HL-60 (cell line): ENCODE measurements around the gene KRT38.

ENCODE experiments used
- DNase-seq, 2 experiments: peaks; one replicate each; pipeline ENCODE4 v3.0.0-alpha.2; 2010 to 2020; ENCODE audit warnings: low read depth in 1 of 2, low spot score in 1 of 2
- H3K27ac ChIP-seq: fragments of 250-450 bp; sonication (Bioruptor Pico); replicated peaks from 2 replicates; pipeline ENCODE4 v1.5.1; 2020; ENCODE audit warnings: mild to moderate bottlenecking, moderate library complexity
- H3K27me3 ChIP-seq: fragments of 250-450 bp; sonication (Bioruptor Pico); 2 replicates; pipeline ENCODE4 v1.5.1; 2021; ENCODE audit warnings: mild to moderate bottlenecking, moderate library complexity; ENCODE audit not compliant: insufficient read depth, poor library complexity, severe bottlenecking
- H3K4me3 ChIP-seq: replicated peaks from 2 replicates; pipeline ENCODE4 v1.5.1; 2011; ENCODE audit warnings: mild to moderate bottlenecking, control low read depth, low read length; ENCODE audit not compliant: insufficient read depth
- GABPA ChIP-seq: IDR thresholded peaks from 2 replicates; pipeline ENCODE4 v1.6.1; 2012; ENCODE audit warnings: low read depth
- POLR2AphosphoS5 ChIP-seq: IDR thresholded peaks from 2 replicates; pipeline ENCODE4 v1.6.1; 2012; ENCODE audit warnings: low read depth
- SPI1 ChIP-seq: IDR thresholded peaks from 2 replicates; pipeline ENCODE4 v1.6.1; 2012; ENCODE audit warnings: low read depth, mild to moderate bottlenecking, borderline replicate concordance
- TF ChIP-seq, protein P1 (sequence below): IDR thresholded peaks from 2 replicates; pipeline ENCODE4 v1.6.1; 2012; ENCODE audit warnings: low read depth; ENCODE audit not compliant: insufficient replicate concordance
- TF ChIP-seq, protein P2 (sequence below): IDR thresholded peaks from one replicate; pipeline ENCODE4 v1.5.1; 2011; ENCODE audit warnings: low read length, control low read depth, inconsistent platforms; ENCODE audit not compliant: insufficient read depth

KRT38 gene

DNA sequence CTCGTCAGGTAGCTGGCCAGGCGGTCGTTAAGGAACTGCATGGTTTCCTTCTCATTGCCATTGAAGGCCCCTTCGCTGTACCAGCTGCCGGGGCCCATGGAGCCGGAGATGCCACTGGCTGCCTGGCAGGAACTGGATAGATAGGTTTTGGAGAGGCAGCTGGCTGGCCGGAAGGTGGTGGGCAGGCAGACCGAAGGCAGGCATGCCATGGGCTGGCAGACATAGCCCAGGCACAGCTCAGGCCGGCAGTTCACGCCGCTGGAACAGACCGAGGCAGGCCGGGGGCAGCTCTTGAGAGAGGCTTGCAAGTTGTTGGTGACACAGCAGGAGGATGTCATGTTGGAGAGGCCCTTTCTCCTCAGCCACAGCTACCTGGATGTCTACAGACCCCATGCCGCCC is 26.2 kb upstream of the KRT38 start, which contains the start of gene KRT32:
TSS of gene KRT32 (minus strand) at position 399 of the 400 bp plus-strand sequence. CDS start at position 338, 61 bp downstream.
- TF ChIP-seq SPI1, result no peak
- TF ChIP-seq GABPA, result no peak
- TF ChIP-seq, protein P1, sequence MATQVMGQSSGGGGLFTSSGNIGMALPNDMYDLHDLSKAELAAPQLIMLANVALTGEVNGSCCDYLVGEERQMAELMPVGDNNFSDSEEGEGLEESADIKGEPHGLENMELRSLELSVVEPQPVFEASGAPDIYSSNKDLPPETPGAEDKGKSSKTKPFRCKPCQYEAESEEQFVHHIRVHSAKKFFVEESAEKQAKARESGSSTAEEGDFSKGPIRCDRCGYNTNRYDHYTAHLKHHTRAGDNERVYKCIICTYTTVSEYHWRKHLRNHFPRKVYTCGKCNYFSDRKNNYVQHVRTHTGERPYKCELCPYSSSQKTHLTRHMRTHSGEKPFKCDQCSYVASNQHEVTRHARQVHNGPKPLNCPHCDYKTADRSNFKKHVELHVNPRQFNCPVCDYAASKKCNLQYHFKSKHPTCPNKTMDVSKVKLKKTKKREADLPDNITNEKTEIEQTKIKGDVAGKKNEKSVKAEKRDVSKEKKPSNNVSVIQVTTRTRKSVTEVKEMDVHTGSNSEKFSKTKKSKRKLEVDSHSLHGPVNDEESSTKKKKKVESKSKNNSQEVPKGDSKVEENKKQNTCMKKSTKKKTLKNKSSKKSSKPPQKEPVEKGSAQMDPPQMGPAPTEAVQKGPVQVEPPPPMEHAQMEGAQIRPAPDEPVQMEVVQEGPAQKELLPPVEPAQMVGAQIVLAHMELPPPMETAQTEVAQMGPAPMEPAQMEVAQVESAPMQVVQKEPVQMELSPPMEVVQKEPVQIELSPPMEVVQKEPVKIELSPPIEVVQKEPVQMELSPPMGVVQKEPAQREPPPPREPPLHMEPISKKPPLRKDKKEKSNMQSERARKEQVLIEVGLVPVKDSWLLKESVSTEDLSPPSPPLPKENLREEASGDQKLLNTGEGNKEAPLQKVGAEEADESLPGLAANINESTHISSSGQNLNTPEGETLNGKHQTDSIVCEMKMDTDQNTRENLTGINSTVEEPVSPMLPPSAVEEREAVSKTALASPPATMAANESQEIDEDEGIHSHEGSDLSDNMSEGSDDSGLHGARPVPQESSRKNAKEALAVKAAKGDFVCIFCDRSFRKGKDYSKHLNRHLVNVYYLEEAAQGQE, result no peak
- TF ChIP-seq, protein P2, sequence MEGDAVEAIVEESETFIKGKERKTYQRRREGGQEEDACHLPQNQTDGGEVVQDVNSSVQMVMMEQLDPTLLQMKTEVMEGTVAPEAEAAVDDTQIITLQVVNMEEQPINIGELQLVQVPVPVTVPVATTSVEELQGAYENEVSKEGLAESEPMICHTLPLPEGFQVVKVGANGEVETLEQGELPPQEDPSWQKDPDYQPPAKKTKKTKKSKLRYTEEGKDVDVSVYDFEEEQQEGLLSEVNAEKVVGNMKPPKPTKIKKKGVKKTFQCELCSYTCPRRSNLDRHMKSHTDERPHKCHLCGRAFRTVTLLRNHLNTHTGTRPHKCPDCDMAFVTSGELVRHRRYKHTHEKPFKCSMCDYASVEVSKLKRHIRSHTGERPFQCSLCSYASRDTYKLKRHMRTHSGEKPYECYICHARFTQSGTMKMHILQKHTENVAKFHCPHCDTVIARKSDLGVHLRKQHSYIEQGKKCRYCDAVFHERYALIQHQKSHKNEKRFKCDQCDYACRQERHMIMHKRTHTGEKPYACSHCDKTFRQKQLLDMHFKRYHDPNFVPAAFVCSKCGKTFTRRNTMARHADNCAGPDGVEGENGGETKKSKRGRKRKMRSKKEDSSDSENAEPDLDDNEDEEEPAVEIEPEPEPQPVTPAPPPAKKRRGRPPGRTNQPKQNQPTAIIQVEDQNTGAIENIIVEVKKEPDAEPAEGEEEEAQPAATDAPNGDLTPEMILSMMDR, result no peak
- no peak for TF ChIP-seq POLR2AphosphoS5
- Histone ChIP-seq H3K27ac (no peak within 1 kb of the TSS), H3K27me3 (no peaks in the 10 kb centered on the region), H3K4me3 (no peak within 1 kb of the TSS)
- DNase-seq, result no peak

DNA sequence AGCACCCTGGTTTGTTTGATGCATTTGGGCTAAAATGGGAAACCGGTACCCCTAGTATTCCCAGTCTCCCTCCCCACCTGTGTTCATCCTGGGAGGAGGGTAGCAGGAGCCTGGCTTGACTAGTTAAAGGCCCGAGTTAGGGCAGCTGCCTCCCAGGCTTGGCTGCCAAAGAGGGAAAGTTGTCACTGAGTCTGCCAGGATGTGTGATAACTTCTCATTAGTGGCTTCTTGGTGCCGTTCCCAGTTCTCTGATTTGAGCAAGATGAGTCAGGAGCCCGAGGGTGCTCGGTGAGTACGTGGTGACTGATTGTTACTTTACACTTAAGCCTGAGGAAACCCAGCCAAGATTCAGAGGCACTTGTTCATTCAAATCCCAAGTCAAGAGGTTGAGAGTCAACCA is 23.9 kb upstream of the KRT38 start:
- no peaks in the 10 kb centered on the region for H3K27me3 ChIP-seq
- H3K27ac ChIP-seq, result no peak overlapping the region
- TF ChIP-seq, protein P1, result no peak
- TF ChIP-seq GABPA (no peak), SPI1 (no peak), POLR2AphosphoS5 (no peak)
- TF ChIP-seq, protein P2, result no peak
- no peak for DNase-seq
- H3K4me3 ChIP-seq, result no peak overlapping the region

DNA sequence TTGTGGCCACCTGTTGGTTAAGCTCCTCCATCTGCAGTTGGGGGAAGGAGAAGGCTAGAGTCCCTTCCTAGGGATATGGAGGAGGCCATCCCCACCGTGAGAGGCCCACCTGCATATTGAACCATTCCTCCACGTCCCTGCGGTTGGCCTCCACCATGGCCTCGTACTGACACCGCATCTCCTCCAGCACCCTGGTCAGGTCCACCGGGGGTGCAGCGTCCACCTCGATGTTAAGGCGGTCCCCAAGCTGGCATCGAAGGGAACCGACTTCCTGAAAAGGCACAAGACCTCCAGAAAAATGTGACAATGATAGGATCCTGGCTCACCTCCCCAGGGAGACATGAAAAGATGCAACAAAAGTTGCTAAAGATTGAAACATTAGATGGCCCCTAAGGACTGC is 23.4 kb upstream of the KRT38 start:
- TF ChIP-seq, protein P2, result no peak
- no peak for TF ChIP-seq POLR2AphosphoS5
- Histone ChIP-seq H3K4me3 (no peak overlapping the region), H3K27me3 (no peaks in the 10 kb centered on the region), H3K27ac (no peak overlapping the region)
- no peak for DNase-seq

DNA sequence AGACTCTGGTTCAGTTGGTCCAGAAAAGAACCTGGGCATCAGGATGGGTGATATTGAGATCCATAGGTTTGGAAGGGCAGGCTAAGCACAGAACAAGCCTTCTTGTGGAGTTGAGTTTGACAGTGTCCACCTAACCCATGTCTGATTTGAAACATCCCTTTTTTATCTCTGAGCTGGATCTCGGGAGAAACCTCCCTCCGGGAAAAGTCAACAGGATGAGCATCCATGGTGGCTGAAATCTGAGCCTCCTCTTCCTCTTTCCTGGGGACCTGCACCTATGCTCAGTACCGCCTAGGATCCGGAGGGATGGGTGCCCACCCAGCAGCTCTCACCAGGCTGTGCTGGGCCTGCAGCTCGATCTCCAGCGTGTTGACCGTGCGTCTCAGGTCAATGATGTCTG is 23.0 kb upstream of the KRT38 start:
- no peak overlapping the region for H3K4me3 ChIP-seq
- TF ChIP-seq, protein P1, result no peak
- TF ChIP-seq POLR2AphosphoS5 (no peak), SPI1 (no peak), GABPA (no peak)
- TF ChIP-seq, protein P2, result no peak
- H3K27me3 ChIP-seq, result no peaks in the 10 kb centered on the region
- no peak for DNase-seq
- H3K27ac ChIP-seq, result no peak overlapping the region
